Activated CD8-positive, alpha-beta T cell treated with anti-CD3 and anti-CD28 coated beads for 36 hours (primary cell): ENCODE data around the gene DHX30. TPM values are rescaled to one million over a fixed set of nuclear protein-coding genes. Genes with fewer than 3 reads are reported as not detected.

Experiments used
- ATAC-seq: fragments of 200-7000 bp; cut with Tn5 transposase; one replicate; pipeline ENCODE4 v1.10.0; 2021; ENCODE audit warnings: mild to moderate bottlenecking, moderate library complexity
- CTCF ChIA-PET: fragments of 350-600 bp; sonication (Branson Sonifier 250); formaldehyde crosslinking; loops from one replicate; lab custom pipeline; 2021; ENCODE audit warnings: antibody characterized with exemption; lab: Charles Lee
- POLR2A ChIA-PET: fragments of 350-600 bp; sonication (Branson Sonifier 250); formaldehyde crosslinking; loops from one replicate; lab custom pipeline; 2021; ENCODE audit warnings: antibody characterized with exemption; lab: Charles Lee
- DNase-seq: peaks from one replicate; pipeline ENCODE4 v3.0.0-alpha.2; 2020
- H3K27ac Mint-ChIP-seq: one replicate; pipeline ENCODE4 v1.8.0; 2021; ENCODE audit warnings: mild to moderate bottlenecking, mixed read lengths
- H3K27me3 Mint-ChIP-seq: one replicate; pipeline ENCODE4 v1.8.0; 2021; ENCODE audit warnings: mixed read lengths
- H3K36me3 Mint-ChIP-seq: one replicate; pipeline ENCODE4 v1.8.0; 2021; ENCODE audit warnings: low read depth, mixed read lengths
- H3K4me1 Mint-ChIP-seq: one replicate; pipeline ENCODE4 v1.8.0; 2021; ENCODE audit warnings: low read depth, mixed read lengths
- H3K4me3 Mint-ChIP-seq: one replicate; pipeline ENCODE4 v1.8.0; 2021; ENCODE audit warnings: mild to moderate bottlenecking, moderate library complexity, mixed read lengths
- H3K9me3 Mint-ChIP-seq: one replicate; pipeline ENCODE4 v1.8.0; 2021; ENCODE audit warnings: mixed read lengths
- intact Hi-C: fragments of 100-400 bp; cut with micrococcal nuclease; formaldehyde crosslinking; loops from one replicate; pipeline ENCODE4 v1.10.0; 2022
- total RNA-seq, 2 experiments: library from RNA; stranded (reverse); gene quantifications; one replicate each; pipeline ENCODE4 v1.2.3, GENCODE V29; 2021
- TF ChIP-seq, protein P1 (sequence below): fragments of 200-600 bp; IDR thresholded peaks from one replicate; pipeline ENCODE4 v1.8.0; 2022; ENCODE audit warnings: antibody characterized with exemption, mild to moderate bottlenecking

Gene DHX30
- total RNA-seq, 2 experiments from 2014 or later = 81.5 to 84.2 TPM

DNA sequence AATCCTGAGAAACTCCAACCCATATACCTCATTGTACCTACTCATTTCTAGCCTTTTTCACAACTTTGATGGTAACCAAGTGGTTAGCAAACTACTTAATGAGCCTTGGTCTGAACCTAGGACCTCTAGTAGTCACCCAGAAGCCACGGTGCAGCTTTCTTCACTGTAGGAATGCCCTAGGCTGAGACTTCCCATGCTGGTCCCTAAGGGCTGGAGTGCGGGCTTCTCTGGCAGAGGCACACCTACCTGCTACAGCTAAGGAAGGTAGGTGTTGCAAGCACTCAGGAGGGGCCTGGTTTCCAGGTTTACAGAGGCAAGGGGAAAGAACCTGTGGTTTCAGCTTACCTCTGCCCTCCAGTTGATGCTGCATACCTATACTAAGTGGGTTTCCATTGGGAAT lies 65.4 kb downstream of the DHX30 start:
- ATAC-seq (no peak), DNase-seq (no peak)
- TF ChIP-seq, protein P1, sequence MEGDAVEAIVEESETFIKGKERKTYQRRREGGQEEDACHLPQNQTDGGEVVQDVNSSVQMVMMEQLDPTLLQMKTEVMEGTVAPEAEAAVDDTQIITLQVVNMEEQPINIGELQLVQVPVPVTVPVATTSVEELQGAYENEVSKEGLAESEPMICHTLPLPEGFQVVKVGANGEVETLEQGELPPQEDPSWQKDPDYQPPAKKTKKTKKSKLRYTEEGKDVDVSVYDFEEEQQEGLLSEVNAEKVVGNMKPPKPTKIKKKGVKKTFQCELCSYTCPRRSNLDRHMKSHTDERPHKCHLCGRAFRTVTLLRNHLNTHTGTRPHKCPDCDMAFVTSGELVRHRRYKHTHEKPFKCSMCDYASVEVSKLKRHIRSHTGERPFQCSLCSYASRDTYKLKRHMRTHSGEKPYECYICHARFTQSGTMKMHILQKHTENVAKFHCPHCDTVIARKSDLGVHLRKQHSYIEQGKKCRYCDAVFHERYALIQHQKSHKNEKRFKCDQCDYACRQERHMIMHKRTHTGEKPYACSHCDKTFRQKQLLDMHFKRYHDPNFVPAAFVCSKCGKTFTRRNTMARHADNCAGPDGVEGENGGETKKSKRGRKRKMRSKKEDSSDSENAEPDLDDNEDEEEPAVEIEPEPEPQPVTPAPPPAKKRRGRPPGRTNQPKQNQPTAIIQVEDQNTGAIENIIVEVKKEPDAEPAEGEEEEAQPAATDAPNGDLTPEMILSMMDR = no peak
- Mint-ChIP-seq H3K4me3 (no peak overlapping the region), H3K4me1 (no peaks in the 10 kb centered on the region), H3K27me3 (no peaks in the 10 kb centered on the region), H3K36me3 (peaks cover 35% of the 10 kb centered on the region), H3K9me3 (no peaks in the 10 kb centered on the region), H3K27ac (no peak overlapping the region)
- intact Hi-C loops = loop anchor here (10.0 kb wide), 1 partner anchor 126 kb away; no protein-coding TSS in a partner anchor
- ChIA-PET POLR2A (no interaction called here), CTCF (interaction anchor here (1.5 kb wide), 1 partner anchor 31 kb away, joined by 3 read pairs; no protein-coding TSS in a partner anchor)

DNA sequence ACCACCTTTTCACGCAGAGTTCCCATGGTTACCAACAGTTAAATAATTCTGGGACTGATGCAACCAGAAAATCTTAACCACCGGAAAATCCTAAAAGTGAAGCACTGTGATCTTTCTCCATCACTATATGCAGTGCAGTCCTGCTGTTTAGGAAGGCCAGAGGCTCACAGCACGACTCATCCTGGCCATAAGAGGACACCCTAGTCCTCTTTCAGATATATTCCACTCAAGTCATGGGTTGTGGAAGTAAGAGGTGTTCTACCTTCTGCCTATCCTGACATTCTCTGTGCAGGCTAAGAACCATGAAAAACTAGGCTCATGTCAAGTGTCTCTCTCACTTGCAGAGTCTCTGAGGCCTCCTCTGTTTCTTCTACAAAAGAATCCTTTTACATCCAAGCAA lies 67.2 kb downstream of the DHX30 start:
- Mint-ChIP-seq H3K4me3 (no peak overlapping the region), H3K27me3 (no peaks in the 10 kb centered on the region), H3K9me3 (no peaks in the 10 kb centered on the region), H3K36me3 (peaks cover 38% of the 10 kb centered on the region), H3K27ac (no peak overlapping the region), H3K4me1 (no peaks in the 10 kb centered on the region)
- POLR2A ChIA-PET = no interaction called here
- no peak for ATAC-seq
- intact Hi-C loops = no loop called here
- CTCF ChIA-PET = no interaction called here
- no peak for DNase-seq
- TF ChIP-seq, protein P1 = no peak

DNA sequence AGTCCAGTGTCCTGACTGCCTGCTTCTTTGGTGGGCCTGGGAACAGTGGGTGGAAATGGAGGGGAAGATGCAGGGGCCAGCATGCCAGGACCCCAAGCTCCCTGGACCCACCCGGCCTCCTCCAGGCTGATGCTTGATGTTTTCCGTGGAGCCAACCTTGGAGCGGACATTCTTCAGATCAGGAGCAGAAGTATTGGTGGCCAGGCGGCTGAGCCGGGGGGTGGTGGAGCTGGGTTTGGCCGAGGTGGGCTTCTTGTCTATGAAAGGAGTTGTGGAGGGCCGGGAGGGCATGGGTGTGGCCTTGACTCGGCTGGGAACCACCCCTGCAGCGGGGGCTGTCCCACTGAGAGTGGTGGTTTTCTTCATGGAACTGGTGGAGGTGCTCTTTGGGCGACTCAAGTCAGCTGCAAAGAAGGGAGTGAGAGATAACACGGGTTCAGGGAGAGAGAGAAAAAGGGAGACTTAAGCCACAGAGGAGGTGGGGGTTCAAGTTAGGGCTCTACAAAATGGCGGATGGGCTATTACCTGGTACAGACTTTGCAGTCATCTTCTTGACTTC lies 67.8 kb downstream of the DHX30 start:
- ChIA-PET CTCF (no interaction called here), POLR2A (no interaction called here)
- Mint-ChIP-seq H3K4me1 (no peaks in the 10 kb centered on the region), H3K36me3 (peaks cover 33% of the 10 kb centered on the region), H3K9me3 (no peaks in the 10 kb centered on the region), H3K27ac (no peak overlapping the region), H3K4me3 (no peak overlapping the region), H3K27me3 (no peaks in the 10 kb centered on the region)
- TF ChIP-seq, protein P1 = no peak
- ATAC-seq (no peak), DNase-seq (no peak)
- intact Hi-C loops = no loop called here

DNA sequence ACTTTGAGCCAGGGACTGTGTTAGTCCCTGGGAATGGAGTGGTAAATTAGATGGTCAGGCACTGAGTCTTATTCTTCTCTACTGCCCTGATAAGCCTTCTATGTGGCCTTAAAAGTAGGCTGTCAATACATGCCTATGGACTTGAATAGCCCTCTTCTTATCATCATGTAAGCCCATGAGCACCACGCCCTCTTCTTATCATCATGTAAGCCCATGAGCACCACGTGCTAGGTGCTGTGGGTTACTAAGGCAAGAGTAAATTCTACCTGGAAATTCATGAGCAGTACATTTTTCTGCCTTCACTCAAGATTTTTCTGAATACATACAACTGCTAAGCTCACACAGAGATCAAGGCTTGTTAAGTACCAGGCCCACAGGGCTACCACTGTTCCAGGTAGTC lies 68.5 kb downstream of the DHX30 start:
- H3K27ac Mint-ChIP-seq = no peak overlapping the region
- H3K27me3 Mint-ChIP-seq = no peaks in the 10 kb centered on the region
- H3K4me3 Mint-ChIP-seq = no peak overlapping the region
- CTCF ChIA-PET = no interaction called here
- TF ChIP-seq, protein P1 = no peak
- H3K4me1 Mint-ChIP-seq = no peaks in the 10 kb centered on the region
- no peaks in the 10 kb centered on the region for H3K9me3 Mint-ChIP-seq
- no peak for ATAC-seq
- H3K36me3 Mint-ChIP-seq = peaks cover 32% of the 10 kb centered on the region
- no peak for DNase-seq
- intact Hi-C loops = no loop called here
- POLR2A ChIA-PET = no interaction called here

DNA sequence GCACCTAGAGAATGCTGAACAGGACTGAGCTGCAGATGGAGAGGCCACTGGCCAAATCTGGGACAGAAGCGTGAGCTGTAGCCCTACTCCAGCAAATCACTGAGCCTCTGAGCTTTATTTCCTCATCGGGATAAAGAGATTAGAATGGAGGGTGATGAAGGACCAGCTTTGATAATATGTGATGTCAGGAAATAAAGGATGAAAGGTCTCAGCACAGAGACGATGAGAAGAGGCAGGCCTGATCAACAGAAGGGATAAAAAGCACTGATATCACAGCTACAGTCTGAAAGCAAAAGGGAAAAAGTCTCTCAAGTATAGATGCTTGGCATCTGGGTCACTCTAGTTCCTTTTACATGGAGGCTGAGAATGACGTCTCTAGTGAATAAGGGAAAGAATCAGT lies 70.0 kb downstream of the DHX30 start:
- DNase-seq = no peak
- H3K27ac Mint-ChIP-seq = no peak overlapping the region
- ChIA-PET CTCF (no interaction called here), POLR2A (no interaction called here)
- no peaks in the 10 kb centered on the region for H3K9me3 Mint-ChIP-seq
- H3K4me3 Mint-ChIP-seq = no peak overlapping the region
- intact Hi-C loops = no loop called here
- no peak for ATAC-seq
- peaks cover 30% of the 10 kb centered on the region for H3K36me3 Mint-ChIP-seq
- peaks cover 8% of the 10 kb centered on the region for H3K4me1 Mint-ChIP-seq
- H3K27me3 Mint-ChIP-seq = no peaks in the 10 kb centered on the region
- TF ChIP-seq, protein P1 = no peak
